Activated CD8-positive, alpha-beta memory T cell treated with anti-CD3 and anti-CD28 coated beads for 1 hour (primary cell): ENCODE data around the gene CEBPB.
A peak's percentile ranks its signal among the peaks of the same experiment; 100 is the strongest.
"Not testable (repeated sequence)": the region's sequence is repeated elsewhere in the genome, so short reads cannot be mapped to it uniquely, and the experiment has no call there.

Experiments
- DNase-seq, 2 donors: peaks; one replicate each; pipeline ENCODE4 v3.0.0-alpha.2; 2020; ENCODE audit warnings: low read depth in 1 of 2; ENCODE audit errors: extremely low read depth in 1 of 2

Gene CEBPB

GRCh38 chr20:50190251-50191064 is at the start of gene CEBPB:
Gene CEBPB, plus strand, starts transcription at chr20:50190830. Its CDS starts 204 bp downstream, at chr20:50191034.
- peak; percentile 40 to 79 for DNase-seq

GRCh38 chr20:50141018-50141675 is 49.5 kb upstream of the CEBPB start:
- no peak for DNase-seq

- DNase-seq, result no peak
These were observed 48.6 kb upstream of the CEBPB start for GRCh38 chr20:50141811-50142561.

GRCh38 chr20:50142812-50143211 is 47.8 kb upstream of the CEBPB start:
- no peak for DNase-seq

GRCh38 chr20:50144362-50144761 is 46.3 kb upstream of the CEBPB start:
- DNase-seq, result no peak

- DNase-seq, result no peak
These were observed 45.1 kb upstream of the CEBPB start for GRCh38 chr20:50145566-50145965.

GRCh38 chr20:50146214-50146613 is 44.4 kb upstream of the CEBPB start:
- no peak for DNase-seq

- peak; percentile 38 to 51 for DNase-seq
These were observed 43.6 kb upstream of the CEBPB start for GRCh38 chr20:50146732-50147662.

- DNase-seq, result no peak
These were observed 41.0 kb upstream of the CEBPB start for GRCh38 chr20:50149481-50150254.

GRCh38 chr20:50151034-50151743 is 39.4 kb upstream of the CEBPB start:
- DNase-seq, result no peak

GRCh38 chr20:50152394-50153152 is 38.1 kb upstream of the CEBPB start:
- no peak for DNase-seq

- no peak for DNase-seq
These were observed 37.5 kb upstream of the CEBPB start for GRCh38 chr20:50153153-50153499.

GRCh38 chr20:50153500-50154377 is 36.9 kb upstream of the CEBPB start, which contains the start of gene PEDS1:
Gene PEDS1, minus strand, starts transcription at chr20:50153723. Its CDS starts 86 bp downstream, at chr20:50153637.
- DNase-seq, result peak; percentile 41 to 73

- DNase-seq, result not testable (repeated sequence)
These were observed 29.1 kb upstream of the CEBPB start for GRCh38 chr20:50161494-50161893.

- no peak for DNase-seq
These were observed 26.9 kb upstream of the CEBPB start for GRCh38 chr20:50163570-50164317.

- DNase-seq, result peak; percentile 60 to 64
These were observed 24.7 kb upstream of the CEBPB start for GRCh38 chr20:50165684-50166554.
